HUES48 (cell line): Measurements from ENCODE around the gene GABRB1.
"Not testable (repeated sequence)": the region's sequence is repeated elsewhere in the genome, so short reads cannot be mapped to it uniquely, and the experiment has no call there.

ENCODE experiments used
- H3K27ac ChIP-seq: one replicate; pipeline ENCODE4 v1.7.0; 2013; ENCODE audit warnings: low read depth, low read length, inconsistent platforms
- H3K27me3 ChIP-seq: 2 replicates; pipeline ENCODE4 v1.6.1; 2013; ENCODE audit warnings: mild to moderate bottlenecking, low read length; ENCODE audit not compliant: control insufficient read depth, insufficient read depth
- H3K36me3 ChIP-seq: 2 replicates; pipeline ENCODE4 v1.6.1; 2013; ENCODE audit warnings: low read length; ENCODE audit not compliant: control insufficient read depth, insufficient read depth
- H3K4me1 ChIP-seq: 2 replicates; pipeline ENCODE4 v1.6.1; 2013; ENCODE audit warnings: mild to moderate bottlenecking, low read length; ENCODE audit not compliant: control insufficient read depth, insufficient read depth
- H3K4me3 ChIP-seq: 2 replicates; pipeline ENCODE4 v1.5.1; 2013; ENCODE audit warnings: mild to moderate bottlenecking, low read depth, low read length
- H3K9ac ChIP-seq: 2 replicates; pipeline ENCODE4 v1.6.1; 2013; ENCODE audit warnings: mild to moderate bottlenecking, low read depth, low read length, moderate library complexity
- H3K9me3 ChIP-seq: 2 replicates; pipeline ENCODE4 v1.6.1; 2013; ENCODE audit warnings: low read length; ENCODE audit not compliant: control insufficient read depth, insufficient read depth

Gene GABRB1

DNA sequence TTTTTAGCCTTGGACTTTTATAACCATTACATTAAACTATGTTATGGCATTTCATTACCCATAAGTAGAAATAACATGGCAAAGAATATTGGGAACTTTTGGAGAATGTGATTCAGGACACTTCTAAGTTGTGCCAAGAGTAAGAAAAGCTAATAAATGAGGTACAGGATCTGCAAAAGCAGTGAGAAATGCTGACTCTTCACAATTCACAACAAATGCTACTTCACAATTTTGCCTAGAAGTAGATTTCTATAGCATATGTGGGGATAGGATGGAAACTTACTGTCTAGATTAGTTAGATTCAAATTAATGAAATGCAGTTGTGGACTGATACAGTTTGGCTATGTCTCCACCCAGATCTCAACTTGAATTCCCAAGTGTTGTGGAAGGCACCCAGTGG, 258.4 kb downstream of the GABRB1 start:
- H3K27me3 ChIP-seq = no peaks in the 10 kb centered on the region
- H3K9ac ChIP-seq = no peak overlapping the region
- H3K4me1 ChIP-seq = peaks cover 2% of the 10 kb centered on the region; the same call in 1 of the 2 replicates
- H3K36me3 ChIP-seq = no peaks in the 10 kb centered on the region
- peaks cover 15% of the 10 kb centered on the region for H3K9me3 ChIP-seq
- no peak overlapping the region for H3K27ac ChIP-seq
- no peak overlapping the region for H3K4me3 ChIP-seq

DNA sequence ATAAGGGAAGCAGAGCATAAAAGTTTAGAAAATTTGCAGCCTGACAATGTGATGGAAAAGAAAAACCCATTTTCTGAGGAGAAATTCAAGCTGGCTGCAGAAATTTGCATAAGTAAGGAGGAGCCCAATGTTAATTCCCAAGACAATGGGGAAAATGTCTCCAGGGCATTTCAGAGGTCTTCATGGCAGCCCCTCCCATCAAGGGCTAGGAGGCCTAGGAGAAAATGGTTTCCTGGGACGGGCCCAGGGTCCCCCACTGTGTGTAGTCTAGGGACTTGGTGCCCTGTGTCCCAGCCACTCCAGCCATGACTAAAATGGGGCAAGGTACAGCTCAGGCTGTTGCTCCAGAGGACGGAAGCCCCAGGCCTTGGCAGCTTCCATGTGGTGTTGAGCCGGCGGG, 259.5 kb downstream of the GABRB1 start:
- not testable (repeated sequence) for H3K4me3 ChIP-seq, H3K36me3 ChIP-seq, H3K4me1 ChIP-seq, H3K27ac ChIP-seq, H3K9ac ChIP-seq, H3K27me3 ChIP-seq
- peaks cover 15% of the 10 kb centered on the region for H3K9me3 ChIP-seq

DNA sequence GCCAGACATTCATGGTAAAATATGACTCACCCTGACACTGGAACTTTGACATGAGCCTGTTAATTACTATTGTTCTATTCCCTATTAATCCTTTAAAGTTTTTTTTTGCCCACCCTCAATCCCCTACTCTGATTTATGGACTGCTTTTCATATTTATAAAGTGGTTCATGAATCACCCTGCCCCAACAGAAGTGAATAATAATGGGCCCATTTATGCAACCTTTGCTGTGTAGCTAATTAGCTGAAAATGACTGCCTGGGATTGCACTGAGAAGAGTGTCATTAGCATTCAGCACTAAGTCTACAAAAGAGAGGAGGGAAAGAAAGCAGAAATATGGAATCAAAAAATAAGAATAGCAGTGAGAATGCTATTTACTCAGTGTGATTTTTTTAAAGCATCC, 277.8 kb downstream of the GABRB1 start:
- no peak overlapping the region for H3K9ac ChIP-seq
- no peak overlapping the region for H3K27ac ChIP-seq
- no peaks in the 10 kb centered on the region for H3K36me3 ChIP-seq
- no peaks in the 10 kb centered on the region for H3K9me3 ChIP-seq
- H3K27me3 ChIP-seq = no peaks in the 10 kb centered on the region
- no peaks in the 10 kb centered on the region for H3K4me1 ChIP-seq
- no peak overlapping the region for H3K4me3 ChIP-seq

DNA sequence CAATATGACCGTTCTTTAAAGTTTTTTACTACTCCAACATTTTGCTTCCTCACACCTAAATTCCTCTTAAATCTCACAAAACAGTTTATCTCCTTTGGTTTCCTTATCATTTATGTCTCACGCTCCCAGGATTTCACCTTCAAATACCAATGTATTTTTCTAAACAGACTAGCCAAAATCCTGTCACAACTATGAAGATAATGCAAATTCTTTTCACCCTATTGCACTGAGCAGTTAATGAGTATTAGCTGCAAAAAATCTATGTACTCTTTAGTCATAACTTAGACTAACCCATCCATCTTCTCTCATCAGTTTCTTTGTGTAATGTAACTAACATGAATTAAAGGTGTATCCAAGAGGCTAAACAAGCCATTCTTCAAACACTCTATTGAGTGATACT, 280.8 kb downstream of the GABRB1 start:
- Histone ChIP-seq H3K36me3 (no peaks in the 10 kb centered on the region), H3K4me3 (no peak overlapping the region), H3K9ac (no peak overlapping the region), H3K27ac (no peak overlapping the region), H3K4me1 (no peaks in the 10 kb centered on the region), H3K27me3 (no peaks in the 10 kb centered on the region), H3K9me3 (no peaks in the 10 kb centered on the region)

DNA sequence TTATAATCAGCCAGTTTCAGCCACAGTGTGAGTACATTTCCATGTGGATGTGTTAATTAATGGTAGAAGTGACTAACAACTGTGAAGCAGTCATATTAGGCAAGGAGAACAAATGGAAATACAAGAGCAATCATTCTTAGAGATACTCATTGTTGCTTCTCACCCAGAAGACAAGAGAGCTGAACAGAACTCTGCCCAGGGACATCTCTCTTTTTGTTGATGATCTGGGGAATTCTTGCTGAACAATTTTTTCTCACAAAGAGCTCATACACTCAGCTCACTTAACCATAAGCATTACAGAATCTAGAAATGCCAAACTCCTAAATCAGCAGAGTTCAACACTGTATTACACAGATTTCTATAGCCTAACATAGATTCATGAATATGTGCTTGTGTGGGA, 282.0 kb downstream of the GABRB1 start:
- Histone ChIP-seq H3K36me3 (no peaks in the 10 kb centered on the region), H3K9ac (no peak overlapping the region), H3K4me3 (no peak overlapping the region), H3K9me3 (no peaks in the 10 kb centered on the region), H3K27ac (no peak overlapping the region), H3K4me1 (no peaks in the 10 kb centered on the region), H3K27me3 (no peaks in the 10 kb centered on the region)

DNA sequence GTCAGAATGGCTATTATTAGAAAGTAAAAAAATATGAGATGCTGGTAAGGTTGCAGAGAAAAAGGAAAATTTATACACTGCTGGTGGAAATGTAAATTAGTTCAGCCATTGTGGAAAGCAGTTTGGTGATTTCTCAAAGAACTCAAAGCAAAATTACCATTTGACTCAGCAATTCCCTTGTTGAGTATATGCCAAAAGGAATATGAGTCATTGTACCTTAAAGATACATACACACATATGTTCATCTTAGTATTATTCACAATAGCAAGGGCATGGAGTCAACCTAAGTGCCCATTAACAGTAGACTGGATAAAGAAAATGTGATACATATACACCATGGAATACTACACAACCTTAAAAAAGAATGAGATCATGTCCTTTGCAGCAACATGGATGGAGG, 284.0 kb downstream of the GABRB1 start:
- Histone ChIP-seq H3K9me3 (no peaks in the 10 kb centered on the region), H3K27ac (no peak overlapping the region), H3K9ac (no peak overlapping the region), H3K27me3 (no peaks in the 10 kb centered on the region), H3K4me1 (no peaks in the 10 kb centered on the region), H3K4me3 (no peak overlapping the region), H3K36me3 (no peaks in the 10 kb centered on the region)

DNA sequence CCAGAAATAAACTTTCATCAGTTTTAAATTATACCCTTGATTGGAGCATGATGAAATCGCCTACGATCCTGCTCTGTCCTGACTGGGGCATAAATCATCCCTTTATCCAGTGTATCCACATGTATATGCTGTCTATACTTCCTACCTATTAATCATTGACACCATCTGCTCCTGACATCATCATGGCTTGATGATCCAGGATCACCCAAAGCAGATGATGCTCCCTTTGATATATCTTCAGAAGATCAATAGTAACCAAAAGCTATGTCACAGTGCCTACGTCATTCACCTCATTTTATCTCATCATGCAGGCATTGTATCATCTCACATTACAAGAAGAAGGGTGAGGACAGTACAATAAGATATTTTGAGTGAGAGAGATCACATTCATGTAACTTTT, 294.7 kb downstream of the GABRB1 start:
- no peaks in the 10 kb centered on the region for H3K27me3 ChIP-seq
- H3K4me1 ChIP-seq = no peaks in the 10 kb centered on the region
- no peak overlapping the region for H3K4me3 ChIP-seq
- H3K9ac ChIP-seq = no peak overlapping the region
- H3K27ac ChIP-seq = no peak overlapping the region
- no peaks in the 10 kb centered on the region for H3K9me3 ChIP-seq
- H3K36me3 ChIP-seq = no peaks in the 10 kb centered on the region

DNA sequence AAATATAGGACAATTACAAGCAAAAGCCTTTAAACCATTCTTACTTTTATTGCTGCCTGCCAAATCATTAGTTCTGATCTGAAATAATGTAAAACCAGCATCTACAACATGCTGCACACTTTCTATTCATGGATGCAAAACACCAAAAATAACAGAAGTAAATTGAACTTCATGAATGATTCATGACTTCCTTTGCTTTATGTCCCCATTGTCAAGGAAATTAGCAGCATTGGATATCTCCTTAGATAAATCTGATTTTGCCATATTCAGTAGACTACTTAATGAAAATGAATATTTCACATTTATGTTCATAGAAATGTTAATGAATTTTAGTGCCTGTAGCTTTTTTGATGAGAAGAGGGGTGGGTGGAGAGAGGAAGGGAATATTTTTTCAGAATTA, 299.5 kb downstream of the GABRB1 start:
- Histone ChIP-seq H3K4me3 (no peak overlapping the region), H3K9ac (no peak overlapping the region), H3K27ac (no peak overlapping the region), H3K9me3 (no peaks in the 10 kb centered on the region), H3K36me3 (no peaks in the 10 kb centered on the region), H3K27me3 (no peaks in the 10 kb centered on the region), H3K4me1 (no peaks in the 10 kb centered on the region)

DNA sequence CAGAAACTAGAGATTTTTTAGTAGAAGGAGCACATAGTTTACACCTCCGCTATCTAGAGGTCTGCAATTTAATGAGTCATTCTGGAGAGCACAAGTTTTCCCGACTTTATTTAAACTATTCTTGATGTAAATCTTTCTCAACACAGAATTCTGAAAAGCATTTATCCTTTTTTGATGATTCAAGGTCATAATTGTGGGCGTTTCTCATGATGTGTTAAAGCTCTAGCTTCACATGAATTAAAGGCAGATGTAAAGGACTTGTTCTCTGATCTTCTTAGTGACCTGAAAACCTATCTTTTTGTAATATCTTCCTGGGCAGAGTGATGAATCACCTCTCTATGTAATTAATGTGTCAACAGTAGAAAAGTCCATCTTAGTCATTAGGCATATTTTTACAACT, 303.3 kb downstream of the GABRB1 start:
- no peak overlapping the region for H3K9ac ChIP-seq
- H3K4me3 ChIP-seq = no peak overlapping the region
- no peaks in the 10 kb centered on the region for H3K36me3 ChIP-seq
- H3K27me3 ChIP-seq = no peaks in the 10 kb centered on the region
- H3K9me3 ChIP-seq = no peaks in the 10 kb centered on the region
- H3K27ac ChIP-seq = no peak overlapping the region
- no peaks in the 10 kb centered on the region for H3K4me1 ChIP-seq

DNA sequence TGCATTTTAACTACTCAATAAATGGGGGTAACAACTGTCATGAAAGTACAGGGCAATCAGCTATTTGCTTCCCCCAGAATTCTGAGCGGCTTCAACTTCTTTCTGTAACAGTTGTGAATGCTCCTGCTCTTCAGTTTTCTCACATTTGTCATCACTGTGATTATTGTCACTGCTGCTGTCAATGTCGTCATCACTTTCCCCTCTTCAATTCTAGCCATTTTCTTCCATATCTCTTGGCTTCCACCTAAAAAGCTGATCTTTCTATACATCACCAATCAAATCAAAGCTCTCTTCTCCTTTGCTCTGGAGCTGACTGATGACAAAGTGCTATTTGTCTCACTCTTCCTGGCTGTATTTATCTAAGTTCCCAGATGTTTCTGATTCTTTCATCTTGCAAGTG, 306.5 kb downstream of the GABRB1 start:
- Histone ChIP-seq H3K4me1 (no peaks in the 10 kb centered on the region), H3K4me3 (no peak overlapping the region), H3K27me3 (no peaks in the 10 kb centered on the region), H3K9me3 (no peaks in the 10 kb centered on the region), H3K36me3 (no peaks in the 10 kb centered on the region), H3K9ac (no peak overlapping the region), H3K27ac (no peak overlapping the region)

DNA sequence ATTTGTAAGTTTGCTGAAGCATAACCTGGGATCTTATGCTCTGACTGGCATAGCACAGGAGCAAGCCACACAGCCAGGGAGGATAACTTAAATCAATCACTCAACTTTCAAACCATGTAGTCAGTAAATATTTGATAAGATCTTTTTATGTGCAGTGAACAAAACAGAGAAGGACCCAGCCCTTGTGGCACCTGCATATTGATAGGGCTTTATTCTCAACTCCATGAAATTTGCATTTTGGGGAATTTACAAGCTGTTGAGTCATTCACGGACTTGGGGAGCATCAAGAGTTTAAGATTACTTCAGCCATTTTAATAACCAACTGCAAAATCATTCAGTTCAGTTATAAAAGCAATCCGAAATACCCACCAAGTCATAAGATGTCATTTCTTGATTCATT, 309.5 kb downstream of the GABRB1 start:
- no peak overlapping the region for H3K4me3 ChIP-seq
- H3K9ac ChIP-seq = no peak overlapping the region
- no peaks in the 10 kb centered on the region for H3K9me3 ChIP-seq
- H3K36me3 ChIP-seq = no peaks in the 10 kb centered on the region
- H3K4me1 ChIP-seq = no peaks in the 10 kb centered on the region
- no peaks in the 10 kb centered on the region for H3K27me3 ChIP-seq
- no peak overlapping the region for H3K27ac ChIP-seq

DNA sequence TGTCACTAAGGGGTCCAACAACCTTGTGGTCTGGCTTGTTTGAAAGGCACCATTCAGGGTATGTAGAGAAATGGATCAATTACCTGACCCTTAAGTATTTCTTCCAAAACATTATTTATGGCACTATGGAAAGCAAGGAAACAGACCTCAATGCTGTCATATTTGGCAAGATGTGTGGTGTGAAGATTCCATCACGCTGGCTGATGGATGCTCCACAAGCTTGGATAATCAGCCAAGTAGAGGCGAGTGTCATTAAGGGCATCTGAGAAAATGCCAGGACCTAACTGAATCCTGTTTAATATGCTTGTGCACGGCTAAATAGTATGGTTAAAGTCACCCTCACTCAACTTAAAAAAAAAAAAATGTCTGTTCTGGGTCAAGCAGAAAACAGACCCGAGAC, 311.4 kb downstream of the GABRB1 start:
- Histone ChIP-seq H3K27me3 (no peaks in the 10 kb centered on the region), H3K36me3 (no peaks in the 10 kb centered on the region), H3K4me1 (no peaks in the 10 kb centered on the region), H3K9me3 (no peaks in the 10 kb centered on the region), H3K9ac (no peak overlapping the region), H3K4me3 (no peak overlapping the region), H3K27ac (no peak overlapping the region)
